GM19397 (cell line): ENCODE data around the gene INPP5B.
"Not testable (repeated sequence)": the region's sequence is repeated elsewhere in the genome, so short reads cannot be mapped to it uniquely, and the experiment has no call there.

ENCODE experiments used
- ATAC-seq: cut with Tn5 transposase; IDR thresholded peaks from one replicate; pipeline ENCODE4 v1.9.1; 2021; ENCODE audit warnings: mild to moderate bottlenecking, moderate library complexity; ENCODE audit not compliant: unreplicated experiment

Gene INPP5B

GRCh38 chr1:37946703-37947360 lies at the start of gene INPP5B:
Gene INPP5B (minus strand): TSS chr1:37947053. CDS start chr1:37946308, 745 bp downstream.
- peak; percentile 76 for ATAC-seq

- ATAC-seq: no peak
Measured at GRCh38 chr1:37995751-37996345, 49.0 kb upstream of the INPP5B start.

GRCh38 chr1:37994886-37995566 lies 48.2 kb upstream of the INPP5B start:
- no peak for ATAC-seq

GRCh38 chr1:37989361-37989930 lies 42.6 kb upstream of the INPP5B start:
- peak; percentile 32 for ATAC-seq

- ATAC-seq: no peak
Measured at GRCh38 chr1:37987679-37988078, 40.8 kb upstream of the INPP5B start.

- ATAC-seq: no peak
Measured at GRCh38 chr1:37983546-37983945, 36.7 kb upstream of the INPP5B start.

GRCh38 chr1:37978541-37978940 lies 31.7 kb upstream of the INPP5B start:
- ATAC-seq: no peak

- ATAC-seq: not testable (repeated sequence)
Measured at GRCh38 chr1:37975083-37975482, 28.2 kb upstream of the INPP5B start.

- no peak for ATAC-seq
Measured at GRCh38 chr1:37974567-37974966, 27.7 kb upstream of the INPP5B start.

- ATAC-seq: not testable (repeated sequence)
Measured at GRCh38 chr1:37973684-37974083, 26.8 kb upstream of the INPP5B start.

GRCh38 chr1:37965301-37965700 lies 18.4 kb upstream of the INPP5B start:
- ATAC-seq: no peak

- ATAC-seq: not testable (repeated sequence)
Measured at GRCh38 chr1:37964106-37964505, 17.3 kb upstream of the INPP5B start.

- no peak for ATAC-seq
Measured at GRCh38 chr1:37958690-37959089, 11.8 kb upstream of the INPP5B start.

GRCh38 chr1:37955685-37956084 lies 8.8 kb upstream of the INPP5B start:
- ATAC-seq: no peak

GRCh38 chr1:37954316-37954971 lies 7.6 kb upstream of the INPP5B start:
- no peak for ATAC-seq

GRCh38 chr1:37952738-37953137 lies 5.9 kb upstream of the INPP5B start:
- no peak for ATAC-seq

- ATAC-seq: no peak
Measured at GRCh38 chr1:37951783-37952624, 5.2 kb upstream of the INPP5B start.

GRCh38 chr1:37951041-37951782 lies 4.4 kb upstream of the INPP5B start:
- ATAC-seq: no peak

GRCh38 chr1:37949524-37950152 lies 2.8 kb upstream of the INPP5B start:
- ATAC-seq: no peak
